HG03025 (cell line): ENCODE data around the gene TAF11L13.

ENCODE experiments used
- ATAC-seq: cut with Tn5 transposase; IDR thresholded peaks from one replicate; pipeline ENCODE4 v1.9.1; 2021; ENCODE audit warnings: mild to moderate bottlenecking, moderate library complexity; ENCODE audit not compliant: unreplicated experiment, low FRiP score

Gene TAF11L13

DNA sequence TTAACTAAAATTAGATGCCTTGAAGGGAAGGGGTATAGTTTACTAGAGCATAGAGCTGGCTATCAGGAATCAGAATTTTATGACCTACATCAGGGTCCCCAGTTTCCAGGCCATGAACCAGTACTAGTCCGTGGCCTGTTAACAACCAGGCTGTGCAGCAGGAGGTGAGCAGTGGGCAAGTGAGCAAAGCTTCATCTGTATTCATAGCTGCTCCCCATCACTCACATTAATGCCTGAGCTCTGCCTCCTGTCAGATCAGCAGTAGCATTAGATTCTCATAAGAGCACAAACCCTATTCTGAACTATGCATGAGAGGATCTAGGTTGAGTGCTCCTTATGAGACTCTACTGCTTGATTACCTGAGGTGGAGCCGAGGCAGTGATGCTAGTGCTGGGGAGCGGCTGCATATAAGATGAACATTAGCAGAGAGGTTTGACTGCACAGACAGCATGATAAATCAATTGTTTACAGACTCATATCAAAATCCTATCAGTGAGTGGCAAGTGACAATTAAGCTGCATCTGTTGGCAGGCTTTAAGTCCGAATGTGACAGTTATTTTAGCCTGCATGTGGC is 47.0 kb downstream of the TAF11L13 start:
- ATAC-seq: no peak

DNA sequence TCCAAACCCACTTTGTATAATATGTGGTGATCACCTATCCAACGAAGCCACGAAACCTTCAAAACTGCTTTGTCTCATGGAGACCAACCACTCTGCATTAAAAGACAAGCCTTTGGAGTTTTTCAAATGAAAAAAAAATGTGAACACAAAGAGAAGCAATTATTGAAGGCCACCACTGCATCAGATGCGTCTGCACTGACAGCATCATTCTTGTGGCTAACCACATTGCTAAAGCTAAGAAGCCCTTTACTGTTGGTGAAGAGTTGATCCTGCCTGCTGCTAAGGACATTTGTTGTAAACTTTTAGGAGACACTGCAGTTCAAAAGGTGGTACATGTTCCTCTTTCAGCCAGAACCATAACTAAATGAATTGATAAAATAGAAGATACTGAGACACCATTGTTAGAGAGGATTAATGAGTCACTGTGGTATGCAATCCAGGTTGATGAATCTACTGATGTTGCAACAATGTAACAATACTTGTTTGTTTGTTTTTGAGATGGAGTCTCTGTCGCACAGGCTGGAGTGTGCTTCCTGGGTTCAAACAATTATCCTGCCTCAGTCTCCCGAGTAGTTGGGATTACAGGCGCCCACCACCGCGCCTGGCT is 47.8 kb downstream of the TAF11L13 start:
- no peak for ATAC-seq

DNA sequence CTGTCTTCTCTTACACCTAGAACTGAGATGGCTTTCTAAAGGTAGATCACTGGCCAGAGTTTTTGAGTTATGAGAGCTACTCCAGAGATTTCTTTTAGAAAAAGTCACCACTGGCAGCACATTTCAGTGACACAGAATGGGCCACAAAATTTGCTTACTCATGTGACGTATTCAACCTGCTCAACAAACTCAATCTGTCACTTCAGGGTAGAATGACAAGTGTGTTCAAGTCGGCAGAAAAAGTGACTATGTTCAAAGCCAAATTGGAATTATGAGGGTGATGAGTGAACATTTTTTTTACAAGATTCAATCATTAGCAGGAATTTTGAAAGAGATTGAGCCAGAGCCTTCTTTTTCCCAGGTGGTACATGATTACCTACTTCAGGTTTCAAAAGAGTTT is 48.8 kb downstream of the TAF11L13 start:
- no peak for ATAC-seq
